A549 (cell line): Measurements from ENCODE around the gene GREB1.

Experiments used
- CTCF ChIP-seq: fragments of >200 bp; sonication (Bioruptor Twin); formaldehyde crosslinking; IDR thresholded peaks from 3 replicates; pipeline ENCODE4 v1.5.1; 2016
- ELK1 ChIP-seq: fragments of 150-350 bp; IDR thresholded peaks from 2 replicates; pipeline ENCODE4 v1.6.1; 2014; ENCODE audit warnings: low read depth, mild to moderate bottlenecking, low read length
- ESRRA ChIP-seq: fragments of 150-350 bp; IDR thresholded peaks from 2 replicates; pipeline ENCODE4 v1.6.1; 2014; ENCODE audit warnings: mild to moderate bottlenecking, low read length, borderline replicate concordance
- HMGXB4 ChIP-seq: fragments of 250-450 bp; sonication (Bioruptor Pico); IDR thresholded peaks from 2 replicates; pipeline ENCODE4 v1.5.0; 2021; ENCODE audit warnings: mild to moderate bottlenecking, moderate library complexity, borderline replicate concordance
- NFE2L2 ChIP-seq: fragments of 150-350 bp; conservative IDR thresholded peaks from 2 replicates; pipeline ENCODE4 v1.6.1; 2014; ENCODE audit warnings: low read length

- TF ChIP-seq CTCF (no peak), ELK1 (no peak), NFE2L2 (no peak), ESRRA (no peak), HMGXB4 (CRISPR knock-in tag) (no peak)
Observed at GRCh38 chr2:11543337-11544216, 9.7 kb downstream of the GREB1 start.
